Measurements from ENCODE around the gene DLD. TPM values are rescaled to one million over a fixed set of nuclear protein-coding genes. Genes with fewer than 3 reads are reported as not detected.

The DLD gene
- total RNA-seq, 4 donors from 2014 or later: 35.8 to 84.7 (median 67.9) TPM

- Histone ChIP-seq H3K36me3 (peaks cover 43% of the 10 kb centered on the region), H3K9me3 (no peaks in the 10 kb centered on the region), H3K4me1 (peaks cover 4% of the 10 kb centered on the region), H3K4me3 (no peak overlapping the region), H3K27ac (no peak overlapping the region), H3K27me3 (no peaks in the 10 kb centered on the region)
- 67% methylated on average over 2 of the region's 2 CpGs for WGBS
- DNase-seq (ENCODE audit: low spot score in 2 of 2): no peak
- TF ChIP-seq CTCF (IDR thresholded peaks at IDR 0.05) (no peak), POLR2AphosphoS5 (IDR thresholded peaks at IDR 0.05) (no peak)
These were observed 55.5 kb downstream of the DLD start for GRCh38 chr7:107946451-107946850.

GRCh38 chr7:107946881-107947280 is 55.9 kb downstream of the DLD start:
- WGBS: 75% methylated on average over 6 of the region's 6 CpGs
- DNase-seq (ENCODE audit: low spot score in 2 of 2): no peak
- Histone ChIP-seq H3K36me3 (peaks cover 47% of the 10 kb centered on the region), H3K4me1 (peaks cover 4% of the 10 kb centered on the region), H3K4me3 (no peak overlapping the region), H3K27me3 (no peaks in the 10 kb centered on the region), H3K27ac (no peak overlapping the region), H3K9me3 (no peaks in the 10 kb centered on the region)
- TF ChIP-seq EP300 (IDR thresholded peaks at IDR 0.05) (no peak), POLR2AphosphoS5 (IDR thresholded peaks at IDR 0.05) (no peak), POLR2A (IDR thresholded peaks at IDR 0.05) (no peak), CTCF (IDR thresholded peaks at IDR 0.05) (no peak)

GRCh38 chr7:107948645-107949442 is 57.9 kb downstream of the DLD start:
- Histone ChIP-seq H3K27me3 (no peaks in the 10 kb centered on the region), H3K4me1 (peaks cover 4% of the 10 kb centered on the region), H3K27ac (peak overlapping the region; percentile 8), H3K36me3 (peaks cover 44% of the 10 kb centered on the region), H3K4me3 (no peak overlapping the region), H3K9me3 (no peaks in the 10 kb centered on the region)
- WGBS: 77% methylated on average over 7 of the region's 7 CpGs
- DNase-seq (ENCODE audit: low spot score in 2 of 2): no peak
- TF ChIP-seq EP300 (IDR thresholded peaks at IDR 0.05) (no peak), POLR2A (IDR thresholded peaks at IDR 0.05) (no peak), CTCF (IDR thresholded peaks at IDR 0.05) (no peak)

GRCh38 chr7:107949443-107949935 is 58.5 kb downstream of the DLD start:
- peaks cover 44% of the 10 kb centered on the region for H3K36me3 ChIP-seq

More at GRCh38 chr7:107949443-107949935, 58.5 kb downstream of the DLD start:
- DNase-seq (ENCODE audit: low spot score in 2 of 2): no peak
- no peak for TF ChIP-seq CTCF (IDR thresholded peaks at IDR 0.05)
- no peak for TF ChIP-seq POLR2A (IDR thresholded peaks at IDR 0.05)
- TF ChIP-seq POLR2AphosphoS5 (IDR thresholded peaks at IDR 0.05): no peak
- TF ChIP-seq EP300 (IDR thresholded peaks at IDR 0.05): no peak
- no peaks in the 10 kb centered on the region for H3K27me3 ChIP-seq
- WGBS: 76% methylated on average over 1 of the region's 1 CpG
- no peaks in the 10 kb centered on the region for H3K9me3 ChIP-seq
- no peak overlapping the region for H3K4me3 ChIP-seq
- peaks cover 4% of the 10 kb centered on the region for H3K4me1 ChIP-seq
- H3K27ac ChIP-seq: peak overlapping the region; percentile 8
